LNCAP (cell line): ENCODE measurements around the gene HMCN2.

Experiments
- TF ChIP-seq, protein P1 (sequence below): fragments of 450-650 bp; IDR thresholded peaks from 2 replicates; pipeline ENCODE4 v1.5.1; 2017; ENCODE audit warnings: mild to moderate bottlenecking

HMCN2 gene

DNA sequence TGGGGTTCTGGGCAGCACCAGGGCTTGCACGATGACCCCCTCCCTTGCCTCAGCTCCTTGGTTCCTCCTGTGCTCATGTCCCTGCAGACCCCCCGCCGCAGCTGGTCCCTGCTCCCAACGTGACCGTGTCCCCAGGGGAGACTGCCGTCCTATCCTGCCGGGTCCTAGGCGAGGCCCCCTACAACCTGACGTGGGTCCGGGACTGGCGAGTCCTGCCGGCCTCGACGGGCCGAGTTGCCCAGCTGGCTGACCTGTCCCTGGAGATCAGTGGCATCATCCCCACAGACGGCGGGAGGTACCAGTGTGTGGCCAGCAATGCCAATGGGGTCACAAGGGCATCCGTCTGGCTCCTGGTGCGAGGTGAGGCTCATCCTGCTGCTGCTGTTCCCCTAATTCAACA, 39.1 kb downstream of the HMCN2 start:
- TF ChIP-seq, protein P1, sequence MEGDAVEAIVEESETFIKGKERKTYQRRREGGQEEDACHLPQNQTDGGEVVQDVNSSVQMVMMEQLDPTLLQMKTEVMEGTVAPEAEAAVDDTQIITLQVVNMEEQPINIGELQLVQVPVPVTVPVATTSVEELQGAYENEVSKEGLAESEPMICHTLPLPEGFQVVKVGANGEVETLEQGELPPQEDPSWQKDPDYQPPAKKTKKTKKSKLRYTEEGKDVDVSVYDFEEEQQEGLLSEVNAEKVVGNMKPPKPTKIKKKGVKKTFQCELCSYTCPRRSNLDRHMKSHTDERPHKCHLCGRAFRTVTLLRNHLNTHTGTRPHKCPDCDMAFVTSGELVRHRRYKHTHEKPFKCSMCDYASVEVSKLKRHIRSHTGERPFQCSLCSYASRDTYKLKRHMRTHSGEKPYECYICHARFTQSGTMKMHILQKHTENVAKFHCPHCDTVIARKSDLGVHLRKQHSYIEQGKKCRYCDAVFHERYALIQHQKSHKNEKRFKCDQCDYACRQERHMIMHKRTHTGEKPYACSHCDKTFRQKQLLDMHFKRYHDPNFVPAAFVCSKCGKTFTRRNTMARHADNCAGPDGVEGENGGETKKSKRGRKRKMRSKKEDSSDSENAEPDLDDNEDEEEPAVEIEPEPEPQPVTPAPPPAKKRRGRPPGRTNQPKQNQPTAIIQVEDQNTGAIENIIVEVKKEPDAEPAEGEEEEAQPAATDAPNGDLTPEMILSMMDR: no peak

DNA sequence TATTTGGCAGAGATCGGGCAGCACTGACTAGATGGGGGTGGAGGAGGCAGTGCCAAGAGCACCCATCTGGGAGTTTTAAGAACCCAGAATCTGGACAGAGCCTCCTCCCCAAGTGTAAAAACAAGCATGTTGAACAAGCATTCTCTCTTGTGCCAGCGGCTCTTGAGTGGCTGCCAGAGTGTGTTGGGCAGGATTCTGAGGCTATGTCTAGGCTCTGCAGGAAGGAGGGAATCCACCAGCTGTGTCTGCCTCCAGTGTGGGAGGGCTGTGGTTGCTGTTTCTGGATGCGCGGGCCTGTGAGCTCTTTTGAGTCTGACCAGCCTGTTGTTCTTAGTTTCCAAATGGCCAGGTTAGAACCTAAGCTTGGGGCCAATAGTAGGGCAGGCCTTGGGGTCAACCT, 39.8 kb downstream of the HMCN2 start:
- TF ChIP-seq, protein P1: no peak

DNA sequence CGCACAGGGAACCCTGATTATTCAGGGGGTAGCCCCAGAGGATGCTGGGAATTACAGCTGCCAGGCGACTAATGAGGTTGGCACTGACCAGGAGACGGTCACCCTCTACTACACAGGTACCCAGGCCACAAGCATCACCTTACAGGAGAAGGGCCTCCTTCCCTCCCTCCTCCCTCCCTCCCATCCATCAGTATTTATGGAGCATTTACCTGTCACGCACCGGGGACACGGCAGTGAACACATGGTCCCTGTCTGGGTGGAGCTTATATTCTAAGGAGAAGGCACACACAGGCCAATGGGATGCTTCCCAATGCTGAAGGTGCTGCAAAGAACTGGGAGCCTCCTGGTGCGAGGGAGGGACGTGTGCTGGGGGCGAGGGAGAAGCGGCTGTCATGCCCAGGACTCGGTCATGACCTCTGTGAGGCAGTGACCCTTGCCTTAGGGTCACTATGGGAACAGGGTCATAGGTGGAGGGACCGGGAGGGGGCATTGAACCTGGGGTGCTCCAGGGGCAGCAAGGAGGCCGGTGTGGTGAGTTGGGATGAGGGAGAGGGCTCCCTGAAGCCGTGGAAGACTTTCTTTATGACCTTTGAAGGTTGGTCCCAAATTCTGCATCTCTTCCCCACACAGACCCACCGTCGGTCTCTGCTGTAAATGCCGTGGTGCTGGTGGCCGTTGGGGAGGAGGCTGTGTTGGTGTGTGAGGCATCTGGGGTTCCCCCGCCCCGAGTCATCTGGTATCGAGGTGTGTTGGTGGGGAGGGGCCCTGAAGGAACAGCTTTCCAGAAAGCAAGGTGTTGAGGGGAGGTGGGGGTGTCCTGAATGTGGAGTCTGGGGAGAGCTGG, 41.5 kb downstream of the HMCN2 start:
- TF ChIP-seq, protein P1: no peak

DNA sequence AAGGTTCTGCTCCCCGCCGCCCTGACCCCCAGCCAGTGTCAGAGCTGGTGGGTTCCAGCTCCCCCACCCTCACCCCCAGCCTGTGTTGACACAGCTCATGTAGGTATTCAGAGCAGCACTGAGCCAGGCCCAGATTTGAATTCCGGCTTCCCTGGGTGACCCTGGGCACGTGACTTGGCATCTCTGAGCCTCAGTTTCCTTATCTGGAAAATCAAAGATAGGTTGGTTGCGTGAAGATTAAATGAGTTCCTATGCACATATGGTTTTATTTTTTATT, 42.0 kb downstream of the HMCN2 start:
- TF ChIP-seq, protein P1: no peak

DNA sequence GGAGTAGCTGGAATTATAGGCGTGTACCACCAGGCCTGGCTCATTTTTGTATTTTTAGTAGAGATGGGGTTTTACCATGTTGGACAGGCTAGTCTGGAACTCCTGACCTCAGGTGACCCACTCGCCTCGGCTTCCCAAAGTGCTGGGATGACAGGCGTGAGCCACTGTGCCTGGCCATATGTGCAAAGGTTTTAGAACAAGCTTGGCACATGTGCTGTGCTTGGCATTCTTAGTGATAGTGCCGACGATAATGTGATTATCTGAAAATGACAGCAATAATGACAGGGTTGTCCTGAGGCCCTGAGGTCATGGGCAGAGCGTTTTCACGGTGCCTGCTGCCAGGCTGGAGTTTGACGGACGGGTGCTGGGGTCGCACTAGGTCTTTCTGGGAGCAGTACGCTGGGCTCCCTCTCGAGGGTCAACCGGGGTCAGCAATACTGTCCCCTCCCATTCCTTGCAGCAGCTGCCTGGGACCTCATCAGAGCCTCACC, 42.6 kb downstream of the HMCN2 start:
- TF ChIP-seq, protein P1: no peak

DNA sequence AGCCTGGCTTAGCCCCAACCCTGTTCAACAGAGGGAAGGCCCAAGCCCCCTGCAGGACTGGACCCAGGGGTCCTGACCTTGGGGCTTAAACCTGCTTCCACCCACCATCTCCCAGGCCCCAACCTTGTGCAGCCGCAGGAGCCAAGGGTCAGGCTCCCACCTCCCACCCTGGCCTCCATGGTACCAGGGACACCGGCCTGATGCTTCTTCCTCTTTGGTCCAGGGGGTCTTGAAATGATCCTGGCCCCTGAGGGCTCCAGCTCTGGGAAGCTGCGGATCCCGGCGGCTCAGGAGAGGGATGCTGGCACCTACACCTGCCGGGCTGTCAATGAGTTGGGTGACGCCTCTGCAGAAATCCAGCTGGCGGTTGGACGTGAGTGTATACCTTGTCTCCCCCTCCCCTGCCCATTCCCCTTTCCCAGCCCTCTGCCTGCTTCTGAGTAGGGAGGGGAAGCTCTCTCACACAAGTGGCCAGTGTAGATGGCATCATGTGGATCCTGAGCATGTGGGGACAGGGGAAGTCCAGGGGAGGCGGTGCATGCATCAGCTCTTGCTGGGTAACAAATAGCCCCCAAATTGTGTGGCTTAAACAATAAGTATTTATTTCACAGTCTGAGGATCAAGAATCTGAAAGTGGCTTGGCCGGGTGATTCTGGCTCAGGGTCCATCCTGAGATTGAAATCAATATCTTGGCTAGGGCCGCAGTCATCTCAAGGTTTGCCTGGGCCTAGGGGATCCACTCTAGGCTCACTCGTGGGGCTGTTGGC, 44.3 kb downstream of the HMCN2 start:
- TF ChIP-seq, protein P1: no peak

DNA sequence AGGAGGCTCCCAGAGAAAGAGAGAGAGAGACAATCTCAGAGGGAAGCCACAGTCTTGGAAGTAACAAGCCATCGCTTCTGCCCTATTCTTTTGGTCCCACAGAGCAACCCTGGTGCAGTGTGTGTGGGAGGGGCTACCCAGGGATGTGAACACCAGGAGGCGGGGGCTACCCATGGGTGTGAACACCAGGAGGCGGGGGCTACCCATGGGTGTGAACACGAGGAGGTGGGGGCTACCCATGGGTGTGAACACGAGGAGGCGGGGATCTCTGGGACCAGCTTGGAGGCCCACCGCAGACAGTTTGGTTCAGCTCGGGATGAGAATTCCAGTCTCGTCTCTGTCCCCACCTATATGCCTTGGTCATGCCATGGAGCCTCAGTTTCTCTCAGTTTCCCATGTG, 44.9 kb downstream of the HMCN2 start:
- TF ChIP-seq, protein P1: no peak
